ENCODE data around the gene ZFR2. TPM values are rescaled to one million over a fixed set of nuclear protein-coding genes. Genes with fewer than 3 reads are reported as not detected.

Gene ZFR2
- polyA plus RNA-seq, 1 of the 3 experiments (the other 2 are of a cell fraction) = 0.44 TPM

- ChIA-PET POLR2A (no interaction called here), CTCF (interaction anchor here (1.2 to 2.6 kb wide), 8 partner anchors 11 to 188 kb away, joined by 3 to 26 read pairs (median 4); partner anchors contain the start of gene DAPK3)
- Histone ChIP-seq H3K4me3 (ENCODE audit: low read depth in 2 of 2, low read length in 1 of 2) (no peak overlapping the region), H3K79me2 (ENCODE audit: insufficient read depth) (no peaks in the 10 kb centered on the region), H3K4me1 (ENCODE audit: control insufficient read depth in 1 of 2, insufficient read depth in 2 of 2, low read depth in 1 of 2, low read length in 1 of 2) (no peaks in the 10 kb centered on the region; a peak in 1 of 4 replicates), H3K27ac (ENCODE audit: low read depth in 2 of 2, low read length in 1 of 2) (no peak overlapping the region), H3K27me3 (ENCODE audit: insufficient read depth) (peaks cover 38% of the 10 kb centered on the region), H4K20me1 (ENCODE audit: insufficient read depth) (no peaks in the 10 kb centered on the region), H3K9ac (no peak overlapping the region), H3F3A (replicated peaks; ENCODE audit: insufficient read depth) (no peaks in the 10 kb centered on the region), H3K4me2 (no peak overlapping the region), H3K36me3 (replicated peaks in 1 of 2; ENCODE audit: control insufficient read depth in 1 of 2, insufficient read depth in 2 of 2, low read length in 1 of 2) (no peaks in the 10 kb centered on the region), H3K9me3 (peaks cover 9% of the 10 kb centered on the region), H2AFZ (ENCODE audit: low read depth) (no peak overlapping the region), H3K9me2 (no peaks in the 10 kb centered on the region)
- TF ChIP-seq SMC3 (IDR thresholded peaks at IDR 0.05; ENCODE audit: low read depth, low read length) (no peak), RXRA (IDR thresholded peaks at IDR 0.05; ENCODE audit: borderline replicate concordance, low read depth) (no peak), RFX5 (IDR thresholded peaks at IDR 0.05; ENCODE audit: low read length) (no peak), RCOR1 (IDR thresholded peaks at IDR 0.05; ENCODE audit: low read length) (no peak), IRF3 (IDR thresholded peaks at IDR 0.05; ENCODE audit: low read depth, low read length) (no peak), GABPA (IDR thresholded peaks at IDR 0.05; ENCODE audit: low read depth) (no peak), CTCF (IDR thresholded peaks at IDR 0.05) (no peak), EZH2phosphoT487 (IDR thresholded peaks at IDR 0.05; ENCODE audit: borderline replicate concordance, low read depth) (no peak), NFIC (IDR thresholded peaks at IDR 0.05; ENCODE audit: borderline replicate concordance) (no peak), POLR2AphosphoS5 (IDR thresholded peaks at IDR 0.05; ENCODE audit: low read depth, low read length) (no peak), TEAD4 (IDR thresholded peaks at IDR 0.05; ENCODE audit: borderline replicate concordance, insufficient read depth) (no peak)
- WGBS (ENCODE audit: low lambda C conversion rate) = 28% methylated on average over 4 of the region's 13 CpGs
- no peak for DNase-seq
These were observed 85.9 kb downstream of the ZFR2 start for GRCh38 chr19:3782903-3783302.

GRCh38 chr19:3782330-3782729 is 86.5 kb downstream of the ZFR2 start:
- no peaks in the 10 kb centered on the region for H3F3A ChIP-seq (replicated peaks; ENCODE audit: insufficient read depth)
- H3K4me2 ChIP-seq = no peak overlapping the region
- H3K9me2 ChIP-seq = no peaks in the 10 kb centered on the region
- no peak overlapping the region for H3K4me3 ChIP-seq (ENCODE audit: low read depth in 2 of 2, low read length in 1 of 2)
- ChIA-PET POLR2A (no interaction called here), CTCF (interaction anchor here (1.3 to 1.7 kb wide), 2 partner anchors 67 to 96 kb away, joined by 3 to 4 read pairs; no protein-coding TSS in a partner anchor)
- no peak overlapping the region for H3K9ac ChIP-seq
- H3K4me1 ChIP-seq (ENCODE audit: control insufficient read depth in 1 of 2, insufficient read depth in 2 of 2, low read depth in 1 of 2, low read length in 1 of 2) = no peaks in the 10 kb centered on the region; a peak in 1 of 4 replicates
- H3K27me3 ChIP-seq (ENCODE audit: insufficient read depth) = peaks cover 44% of the 10 kb centered on the region
- no peaks in the 10 kb centered on the region for H3K36me3 ChIP-seq (replicated peaks in 1 of 2; ENCODE audit: control insufficient read depth in 1 of 2, insufficient read depth in 2 of 2, low read length in 1 of 2)
- no peak for DNase-seq
- peaks cover 9% of the 10 kb centered on the region for H3K9me3 ChIP-seq
- H3K27ac ChIP-seq (ENCODE audit: low read depth in 2 of 2, low read length in 1 of 2) = no peak overlapping the region
- TF ChIP-seq MXI1 (IDR thresholded peaks at IDR 0.05; ENCODE audit: low read depth, low read length) (no peak), GABPA (IDR thresholded peaks at IDR 0.05; ENCODE audit: low read depth) (no peak), FOSL2 (IDR thresholded peaks at IDR 0.05; ENCODE audit: borderline replicate concordance, low read depth) (no peak), SIN3A (IDR thresholded peaks at IDR 0.05; ENCODE audit: borderline replicate concordance, low read depth, low read length) (no peak), SMC3 (IDR thresholded peaks at IDR 0.05; ENCODE audit: low read depth, low read length) (no peak), TAF1 (IDR thresholded peaks at IDR 0.05; ENCODE audit: borderline replicate concordance, low read depth, low read length) (no peak), USF1 (IDR thresholded peaks at IDR 0.05; ENCODE audit: borderline replicate concordance, low read depth) (no peak), PBX3 (IDR thresholded peaks at IDR 0.05) (no peak), USF2 (IDR thresholded peaks at IDR 0.05; ENCODE audit: borderline replicate concordance, low read depth, low read length) (no peak)
- 80% methylated on average over 1 of the region's 1 CpG for WGBS (ENCODE audit: low lambda C conversion rate)
- no peak overlapping the region for H2AFZ ChIP-seq (ENCODE audit: low read depth)
- H4K20me1 ChIP-seq (ENCODE audit: insufficient read depth) = no peaks in the 10 kb centered on the region
- no peaks in the 10 kb centered on the region for H3K79me2 ChIP-seq (ENCODE audit: insufficient read depth)
